BJ (cell line): ENCODE data around the gene BTG1. TPM values are rescaled to one million over a fixed set of nuclear protein-coding genes. Genes with fewer than 3 reads are reported as not detected.

Experiments used
- CTCF ChIA-PET: fragments of 350-600 bp; formaldehyde crosslinking; extraction: SDS; loops from one replicate; lab custom pipeline; 2021; ENCODE audit warnings: antibody characterized with exemption, inconsistent platforms; lab: Yijun Ruan, JAX
- POLR2A ChIA-PET: fragments of 300-600 bp; sonication (Branson Sonifier 250); formaldehyde crosslinking; extraction: SDS; loops from one replicate; lab custom pipeline; 2021; ENCODE audit warnings: antibody characterized with exemption; lab: Charles Lee
- DNase-seq: peaks from one replicate; pipeline ENCODE4 v3.0.0-alpha.2; 2011; ENCODE audit warnings: low read depth
- H3K27me3 ChIP-seq: 2 replicates; pipeline ENCODE4 v1.6.0; 2011; ENCODE audit warnings: low read length; ENCODE audit not compliant: control insufficient read depth, insufficient read depth
- H3K36me3 ChIP-seq: 2 replicates; pipeline ENCODE4 v1.5.1; 2011; ENCODE audit warnings: low read length; ENCODE audit not compliant: control insufficient read depth, insufficient read depth
- H3K4me3 ChIP-seq: 2 replicates; pipeline ENCODE4 v1.5.1; 2011; ENCODE audit warnings: low read depth, mild to moderate bottlenecking, control low read depth, low read length
- CTCF ChIP-seq: IDR thresholded peaks from 2 replicates; pipeline ENCODE4 v1.5.1; 2011; ENCODE audit warnings: low read depth, mild to moderate bottlenecking, control low read depth, inconsistent platforms, low read length, moderate library complexity; ENCODE audit not compliant: insufficient read depth
- polyA plus RNA-seq: library from polyadenylated mRNA; depleted of rRNA; stranded (reverse); fragments of >200 nt; gene quantifications from 2 replicates; pipeline ENCODE4 v1.2.3, GENCODE V29; 2011

BTG1 gene
- polyA plus RNA-seq, 1 experiment, result 81.3 TPM

GRCh38 chr12:92142251-92142926, 3.3 kb downstream of the BTG1 start:
- ChIA-PET CTCF (interaction anchor here (1.0 kb wide), 1 partner anchor 331 kb away, joined by 5 read pairs; no protein-coding TSS in a partner anchor), POLR2A (no interaction called here)
- DNase-seq, result no peak
- Histone ChIP-seq H3K27me3 (no peaks in the 10 kb centered on the region), H3K4me3 (peak overlapping the region; percentile 98), H3K36me3 (no peaks in the 10 kb centered on the region)
- no peak for TF ChIP-seq CTCF

GRCh38 chr12:92141591-92142121, 4.0 kb downstream of the BTG1 start:
- no peaks in the 10 kb centered on the region for H3K36me3 ChIP-seq
- peak overlapping the region; percentile 98 for H3K4me3 ChIP-seq
- H3K27me3 ChIP-seq, result no peaks in the 10 kb centered on the region
- TF ChIP-seq CTCF, result no peak
- ChIA-PET CTCF (interaction anchor here (0.9 to 1.0 kb wide), 2 partner anchors 330 to 562 kb away, joined by 3 to 5 read pairs; no protein-coding TSS in a partner anchor), POLR2A (interaction anchor here (0.7 kb wide), 1 partner anchor 429 kb away, joined by 3 read pairs; no protein-coding TSS in a partner anchor)
- DNase-seq, result no peak

- ChIA-PET CTCF (interaction anchor here (0.9 kb wide), 1 partner anchor 562 kb away, joined by 3 read pairs; no protein-coding TSS in a partner anchor), POLR2A (interaction anchor here (0.7 kb wide), 1 partner anchor 430 kb away, joined by 3 read pairs; no protein-coding TSS in a partner anchor)
- Histone ChIP-seq H3K27me3 (no peaks in the 10 kb centered on the region), H3K36me3 (no peaks in the 10 kb centered on the region), H3K4me3 (peak overlapping the region; percentile 98)
- DNase-seq, result no peak
- no peak for TF ChIP-seq CTCF
Observed at GRCh38 chr12:92140896-92141536, 4.6 kb downstream of the BTG1 start.

- POLR2A ChIA-PET, result no interaction called here
- no peak for DNase-seq
- Histone ChIP-seq H3K27me3 (no peaks in the 10 kb centered on the region), H3K36me3 (no peaks in the 10 kb centered on the region), H3K4me3 (peak overlapping the region; percentile 98)
- no peak for TF ChIP-seq CTCF
- CTCF ChIA-PET, result no interaction called here
Observed at GRCh38 chr12:92140156-92140555, 5.5 kb downstream of the BTG1 start.

DNA sequence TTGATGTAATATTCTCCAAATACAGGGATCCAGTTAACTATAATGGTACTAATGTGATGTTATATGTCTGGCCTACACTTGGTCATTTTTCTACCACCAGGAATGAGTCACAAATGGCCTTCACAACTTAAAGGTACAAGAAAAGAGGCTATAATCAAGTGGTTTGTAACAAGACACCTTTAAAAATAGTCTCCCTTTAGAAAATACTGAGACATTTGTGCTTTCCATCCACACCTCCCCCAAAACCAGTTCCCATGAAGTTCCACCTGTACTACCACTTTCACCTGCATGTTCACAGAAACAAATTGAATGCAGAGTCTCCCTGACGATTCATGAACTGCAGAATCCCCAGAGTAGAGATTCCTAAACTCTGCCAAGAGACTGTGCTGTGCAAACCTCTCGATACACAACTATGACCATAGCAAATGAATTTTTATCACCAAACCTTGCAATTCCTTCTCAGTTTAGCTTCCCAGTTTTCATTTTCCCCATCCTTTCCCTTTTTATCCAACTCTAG, 6.0 kb downstream of the BTG1 start:
- no peak for DNase-seq
- TF ChIP-seq CTCF, result no peak
- CTCF ChIA-PET, result no interaction called here
- Histone ChIP-seq H3K36me3 (no peaks in the 10 kb centered on the region), H3K4me3 (peak overlapping the region; percentile 98), H3K27me3 (no peaks in the 10 kb centered on the region)
- POLR2A ChIA-PET, result no interaction called here
